HG03565 (cell line): ENCODE measurements around the gene CPA1.

Experiments used
- ATAC-seq: cut with Tn5 transposase; IDR thresholded peaks from one replicate; pipeline ENCODE4 v1.9.1; 2021; ENCODE audit warnings: mild to moderate bottlenecking, moderate library complexity; ENCODE audit not compliant: unreplicated experiment

The CPA1 gene

DNA sequence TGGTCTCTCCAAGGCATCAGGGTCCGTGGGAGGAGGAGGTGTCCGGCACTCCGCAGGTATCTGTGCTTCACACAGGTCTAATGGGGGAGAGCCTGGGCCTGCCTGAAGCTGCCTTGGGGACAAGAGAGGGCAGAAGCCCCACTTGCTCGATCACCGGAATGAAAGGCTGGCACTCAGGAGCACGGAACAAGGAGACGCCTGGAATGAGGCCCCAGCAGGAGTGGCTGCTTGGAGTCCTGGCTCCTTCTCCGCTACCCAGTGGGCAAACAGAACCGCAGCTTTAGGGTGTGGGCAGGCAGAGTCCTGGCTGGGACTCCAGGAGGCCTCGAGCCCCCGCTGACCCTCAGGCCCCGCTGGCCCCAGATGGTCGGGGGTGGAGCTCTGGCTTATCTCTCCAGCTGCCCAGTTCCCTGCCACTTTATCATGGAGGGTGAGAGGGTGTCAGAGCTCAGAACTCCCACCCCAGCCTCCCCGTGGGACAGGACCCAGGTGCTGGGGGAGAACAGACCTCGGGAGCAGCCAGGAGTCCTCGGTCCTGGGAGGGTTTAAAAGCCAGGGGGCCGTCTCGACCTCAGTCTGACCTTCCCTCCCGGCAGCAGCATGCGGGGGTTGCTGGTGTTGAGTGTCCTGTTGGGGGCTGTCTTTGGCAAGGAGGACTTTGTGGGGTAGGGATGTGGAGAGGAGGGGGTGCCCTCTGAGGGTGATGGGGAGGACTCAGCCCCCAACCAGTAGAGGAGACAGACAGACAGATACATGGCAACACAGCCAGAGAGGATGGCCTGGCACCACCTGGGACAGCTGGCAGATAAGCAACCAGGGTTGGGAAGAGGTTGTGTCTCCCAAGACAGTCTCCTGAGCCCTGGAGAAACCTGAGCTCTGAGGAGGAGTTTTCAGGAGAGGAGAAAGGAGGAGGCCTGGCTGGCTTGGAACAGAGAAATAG, at the start of gene CPA1:
Gene CPA1 (plus strand): TSS at position 574 of the 940 bp plus-strand sequence. CDS start 27 bp downstream, at position 601.
- no peak for ATAC-seq

- no peak for ATAC-seq
Observed at GRCh38 chr7:130332259-130333053, 47.8 kb upstream of the CPA1 start.

DNA sequence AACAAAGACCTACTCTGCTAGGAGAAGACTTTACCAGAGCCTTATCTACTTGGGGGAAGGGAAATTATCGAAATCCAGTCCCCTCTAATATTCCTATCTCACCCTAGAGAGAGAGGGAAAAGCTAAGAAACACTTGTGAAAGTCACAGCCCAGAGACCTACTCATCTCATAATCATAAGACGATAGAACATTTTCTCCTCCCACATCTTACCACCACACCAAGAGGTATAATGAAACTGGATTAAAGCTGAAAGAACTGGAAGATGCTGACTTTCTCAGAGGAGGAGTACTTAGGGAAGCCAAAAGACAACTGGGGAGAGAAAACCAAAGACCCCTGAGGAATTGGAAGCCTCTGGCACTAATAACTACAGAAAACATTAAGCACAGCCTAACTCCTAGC, 46.5 kb upstream of the CPA1 start:
- ATAC-seq, result no peak

DNA sequence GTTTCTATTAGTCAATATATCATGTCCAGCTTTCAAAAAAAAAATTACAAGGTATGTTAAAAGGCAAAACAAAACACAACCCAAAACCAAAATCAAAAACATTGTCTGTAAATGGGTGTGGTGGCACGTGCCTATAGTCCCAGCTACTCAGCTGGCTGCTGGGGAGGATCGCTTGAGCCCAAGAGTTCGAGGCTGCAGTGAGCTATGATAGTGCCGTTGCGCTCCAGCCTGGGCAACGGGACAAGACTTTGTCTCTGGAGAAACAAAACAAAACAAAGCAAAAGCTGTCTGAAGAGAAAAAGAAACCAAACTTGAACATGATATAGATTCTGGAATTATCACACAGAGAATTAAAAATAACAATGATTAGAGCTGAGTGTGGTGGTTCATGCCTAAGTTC, 46.0 kb upstream of the CPA1 start:
- no peak for ATAC-seq

DNA sequence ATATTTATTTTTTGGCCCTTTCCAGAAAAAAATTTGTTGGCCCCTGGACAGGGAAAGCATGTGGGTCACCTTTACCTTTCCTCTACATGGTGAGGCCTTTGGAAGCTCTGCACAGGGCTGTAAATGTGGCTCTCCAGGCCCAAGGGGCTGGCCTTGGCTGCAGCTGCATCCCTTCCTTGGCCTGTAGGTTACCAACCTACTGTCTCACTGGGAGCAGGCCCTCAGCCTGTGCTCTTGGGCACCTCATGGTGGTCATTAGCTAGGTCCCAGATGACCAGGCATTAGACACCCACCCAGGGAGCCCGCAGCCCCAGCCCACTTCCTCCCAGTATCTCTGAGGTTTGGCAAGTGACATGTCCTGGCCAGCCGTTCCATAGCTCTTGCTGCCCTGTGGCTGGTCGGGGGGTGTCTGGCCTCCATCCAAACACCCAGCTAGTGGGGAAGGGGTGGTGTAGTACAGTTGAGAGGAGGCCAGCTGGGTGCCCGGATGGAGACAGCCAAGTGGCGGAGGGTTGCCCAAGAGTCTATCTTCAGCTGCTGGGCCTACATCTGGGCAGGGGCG, 42.8 kb upstream of the CPA1 start:
- no peak for ATAC-seq

GRCh38 chr7:130338233-130338632, 42.1 kb upstream of the CPA1 start:
- ATAC-seq, result no peak

GRCh38 chr7:130341882-130342281, 38.4 kb upstream of the CPA1 start:
- no peak for ATAC-seq

- no peak for ATAC-seq
Observed at GRCh38 chr7:130342701-130343380, 37.5 kb upstream of the CPA1 start.

- no peak for ATAC-seq
Observed at GRCh38 chr7:130344271-130344866, 35.9 kb upstream of the CPA1 start, which contains the start of gene CPA5. CPA5 (plus strand) TSS chr7:130344816; CDS start chr7:130346486, 1,670 bp downstream.

DNA sequence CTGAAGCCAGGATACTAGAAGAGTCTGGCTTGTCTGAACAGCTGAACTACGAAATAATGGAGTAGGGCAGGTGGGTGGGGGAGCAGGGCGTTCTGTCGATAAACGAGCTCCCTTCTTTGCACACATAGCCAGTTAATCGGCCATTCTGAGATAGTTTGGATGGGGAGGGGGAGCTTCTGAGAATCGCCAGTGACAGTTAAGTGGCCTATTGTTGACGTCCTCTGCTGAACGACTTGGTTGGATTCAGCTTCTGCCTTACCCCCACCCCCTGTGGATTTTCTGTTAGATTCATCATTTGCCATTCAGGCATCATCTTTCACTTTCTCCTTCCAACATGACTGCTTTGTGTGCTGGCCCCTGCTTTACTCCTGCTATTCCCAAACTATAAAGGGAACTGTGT, 35.2 kb upstream of the CPA1 start:
- ATAC-seq, result no peak

DNA sequence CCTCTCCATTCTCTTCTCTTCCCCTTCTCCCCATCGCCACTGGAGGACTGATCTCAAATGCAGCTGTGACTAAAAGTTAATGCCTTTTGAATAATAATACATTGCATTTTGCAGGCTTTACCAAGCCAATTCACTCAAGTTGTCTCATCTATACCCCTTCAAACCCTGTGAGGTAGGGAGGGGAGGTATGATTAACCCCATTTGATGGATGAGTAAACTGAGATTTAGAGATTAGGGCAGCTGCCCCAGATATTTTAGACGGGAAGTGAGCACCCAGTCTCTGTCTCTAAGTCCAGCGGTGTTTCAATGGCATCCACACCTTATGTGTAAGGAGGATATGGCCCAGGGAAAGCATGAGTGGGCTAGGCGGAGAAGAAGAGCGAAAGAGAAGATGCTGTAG, 34.6 kb upstream of the CPA1 start:
- no peak for ATAC-seq

GRCh38 chr7:130346177-130346905, 34.0 kb upstream of the CPA1 start:
- ATAC-seq, result no peak

DNA sequence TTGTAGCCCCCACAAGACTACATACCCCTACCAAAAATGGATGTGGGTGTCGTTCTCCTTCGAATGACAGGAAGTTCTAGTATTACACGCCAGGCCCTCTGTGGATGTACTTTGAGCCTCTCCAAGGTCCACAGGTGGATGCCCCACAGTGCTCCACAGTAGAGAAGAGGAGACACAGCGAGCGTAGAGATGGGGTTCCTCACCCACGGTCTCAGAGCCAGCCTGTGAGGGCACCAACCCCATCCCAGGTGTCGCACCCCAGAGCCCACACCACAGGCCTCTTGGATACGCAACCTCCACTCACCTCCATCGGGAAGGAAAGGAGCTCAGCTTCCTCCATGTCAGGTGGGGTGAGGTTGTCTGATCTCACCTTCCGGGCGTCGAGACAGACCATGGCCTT, 33.4 kb upstream of the CPA1 start:
- ATAC-seq, result no peak

GRCh38 chr7:130349911-130350782, 30.1 kb upstream of the CPA1 start:
- no peak for ATAC-seq

- no peak for ATAC-seq
Observed at GRCh38 chr7:130350945-130351790, 29.1 kb upstream of the CPA1 start.

GRCh38 chr7:130351791-130352090, 28.6 kb upstream of the CPA1 start:
- no peak for ATAC-seq

DNA sequence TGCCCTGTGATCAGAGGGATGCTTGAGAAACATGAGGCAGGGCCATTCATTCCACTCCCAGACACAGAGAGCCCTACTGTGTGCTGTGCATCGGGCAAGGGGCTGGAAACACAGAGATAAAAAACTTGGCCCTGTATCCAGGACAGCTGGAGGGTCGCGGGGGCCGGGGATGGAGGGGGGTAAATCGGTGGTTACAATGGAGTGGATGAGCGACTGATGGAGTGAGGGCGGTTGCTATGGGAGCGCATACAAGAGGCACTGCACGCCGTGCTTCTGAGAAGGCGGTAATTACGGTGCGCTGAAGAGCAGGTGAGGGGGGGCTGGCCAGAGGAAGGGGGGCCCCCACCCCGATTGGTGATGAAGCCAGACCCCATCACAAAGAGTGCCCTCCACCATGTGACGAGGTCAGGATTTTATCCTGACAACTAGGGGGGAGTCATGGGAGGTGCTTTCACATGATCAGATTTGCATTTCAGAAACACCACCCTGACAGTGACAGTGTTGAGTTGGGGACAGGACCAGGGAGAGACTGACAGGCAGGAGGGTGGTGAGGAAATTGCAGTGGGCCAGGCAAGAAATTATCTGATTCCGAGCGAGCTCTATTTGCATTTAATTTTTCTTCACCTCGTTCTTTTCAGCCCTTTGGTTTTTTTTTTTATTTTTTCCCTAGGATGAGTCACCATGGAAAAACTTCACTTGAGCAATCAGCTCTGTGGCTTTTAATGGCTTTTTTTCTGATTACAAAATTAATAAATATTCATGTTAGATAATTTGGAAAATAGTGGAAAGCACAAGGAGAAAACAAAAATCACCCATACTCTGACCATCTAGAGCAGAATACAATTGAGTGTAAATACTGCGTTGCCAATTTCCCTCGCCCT, 27.9 kb upstream of the CPA1 start:
- no peak for ATAC-seq
